GM23338 (cell line): Measurements from ENCODE around the gene NDUFA13. TPM values are rescaled to one million over a fixed set of nuclear protein-coding genes. Genes with fewer than 3 reads are reported as not detected.

Experiments used
- ATAC-seq: fragments of 200-7000 bp; cut with Tn5 transposase; 3 replicates; pipeline ENCODE4 v1.9.1; 2020
- DNase-seq: peaks from one replicate; pipeline ENCODE4 v3.0.0-alpha.2; 2015; ENCODE audit warnings: low spot score
- H2AFZ ChIP-seq: fragments of 200-600 bp; sonication (generic); 2 replicates; pipeline ENCODE4 v1.8.0; 2016; ENCODE audit warnings: antibody characterized with exemption, mild to moderate bottlenecking, moderate library complexity
- H3F3A ChIP-seq: fragments of 200-600 bp; sonication (generic); replicated peaks from 2 replicates; pipeline ENCODE4 v1.8.0; 2017; ENCODE audit warnings: antibody characterized with exemption, mixed run types, low read depth
- H3K27ac ChIP-seq: fragments of 200-600 bp; sonication (generic); 2 replicates; pipeline ENCODE4 v1.6.1; 2016; ENCODE audit warnings: low read depth
- H3K27me3 ChIP-seq: fragments of 200-600 bp; sonication (generic); 2 replicates; pipeline ENCODE4 v1.8.0; 2016; ENCODE audit warnings: mild to moderate bottlenecking, mixed run types, moderate library complexity; ENCODE audit not compliant: insufficient read depth
- H3K36me3 ChIP-seq: fragments of 200-600 bp; sonication (generic); 2 replicates; pipeline ENCODE4 v1.8.0; 2016; ENCODE audit warnings: mild to moderate bottlenecking; ENCODE audit not compliant: insufficient read depth
- H3K4me1 ChIP-seq: fragments of 200-600 bp; sonication (generic); 2 replicates; pipeline ENCODE4 v1.8.0; 2016; ENCODE audit warnings: mild to moderate bottlenecking, moderate library complexity; ENCODE audit not compliant: insufficient read depth
- H3K4me2 ChIP-seq: fragments of 200-600 bp; sonication (generic); 2 replicates; pipeline ENCODE4 v1.7.1; 2017; ENCODE audit warnings: mixed run types
- H3K4me3 ChIP-seq: fragments of 200-600 bp; sonication (generic); 2 replicates; pipeline ENCODE4 v1.6.1; 2016; ENCODE audit warnings: mixed run types
- H3K79me2 ChIP-seq: fragments of 200-600 bp; sonication (generic); replicated peaks from 2 replicates; pipeline ENCODE4 v1.8.0; 2017; ENCODE audit warnings: mild to moderate bottlenecking; ENCODE audit not compliant: insufficient read depth
- H3K9me2 ChIP-seq: fragments of 200-600 bp; sonication (generic); 2 replicates; pipeline ENCODE4 v1.8.0; 2017; ENCODE audit not compliant: insufficient read depth
- H4K20me1 ChIP-seq: fragments of 200-600 bp; sonication (generic); replicated peaks from 2 replicates; pipeline ENCODE4 v1.8.0; 2017; ENCODE audit warnings: mild to moderate bottlenecking; ENCODE audit not compliant: insufficient read depth
- H3K27ac Mint-ChIP-seq: 2 replicates; pipeline ENCODE4 v1.8.0; 2020; ENCODE audit warnings: inconsistent platforms, mild to moderate bottlenecking, moderate library complexity, mixed read lengths
- H3K27me3 Mint-ChIP-seq: 3 replicates; pipeline ENCODE4 v1.8.0; 2022; ENCODE audit warnings: low read depth, mild to moderate bottlenecking, moderate library complexity, mixed read lengths, inconsistent platforms; ENCODE audit not compliant: insufficient read depth, poor library complexity
- H3K36me3 Mint-ChIP-seq: 3 replicates; pipeline ENCODE4 v1.8.0; 2021; ENCODE audit warnings: low read depth, mild to moderate bottlenecking, inconsistent platforms, moderate library complexity, mixed read lengths
- H3K4me1 Mint-ChIP-seq: 3 replicates; pipeline ENCODE4 v1.8.0; 2020; ENCODE audit warnings: mild to moderate bottlenecking, inconsistent platforms, mixed read lengths
- H3K4me3 Mint-ChIP-seq: 3 replicates; pipeline ENCODE4 v1.8.0; 2021; ENCODE audit warnings: moderate library complexity, mild to moderate bottlenecking, inconsistent platforms, mixed read lengths
- H3K9me3 Mint-ChIP-seq: 3 replicates; pipeline ENCODE4 v1.8.0; 2020; ENCODE audit warnings: moderate library complexity, mild to moderate bottlenecking, inconsistent platforms, mixed read lengths
- CTCF ChIP-seq, 2 experiments: fragments of 200-600 bp in 1 of 2; sonication (generic) in 1 of 2; conservative IDR thresholded peaks; 2 replicates each; pipeline versions ENCODE4 v1.5.1 to v1.6.1; 2016 to 2017; ENCODE audit warnings: antibody characterized with exemption in 2 of 2, low read depth in 2 of 2, mild to moderate bottlenecking in 2 of 2, moderate library complexity in 1 of 2
- EZH2phosphoT487 ChIP-seq: fragments of 200-600 bp; sonication (generic); IDR thresholded peaks from one replicate; pipeline ENCODE4 v1.8.1; 2018; ENCODE audit warnings: antibody characterized with exemption; ENCODE audit not compliant: unreplicated experiment
- POLR2AphosphoS5 ChIP-seq: IDR thresholded peaks from 2 replicates; pipeline ENCODE4 v1.6.1; 2016; ENCODE audit warnings: antibody characterized with exemption, low read depth
- REST ChIP-seq: IDR thresholded peaks from one replicate; pipeline ENCODE4 v1.6.1; 2018; ENCODE audit warnings: antibody characterized with exemption; ENCODE audit not compliant: unreplicated experiment
- STAT1 ChIP-seq: IDR thresholded peaks from one replicate; pipeline ENCODE4 v1.6.1; 2016; ENCODE audit warnings: antibody characterized with exemption; ENCODE audit not compliant: unreplicated experiment
- polyA plus RNA-seq: library from polyadenylated mRNA; unstranded; fragments of >200 nt; fragmentation: Nextera tagmentation; extraction: Ambion mirVana; gene quantifications from 2 replicates; pipeline ENCODE4 v1.2.1, GENCODE V29; 2016
- total RNA-seq: library from RNA; depleted of rRNA; stranded (reverse); fragments of >200 nt; shearing (Covaris generic); gene quantifications from 2 replicates; pipeline ENCODE4 v1.2.3, GENCODE V29; 2014
- TF ChIP-seq, protein P1 (sequence below): fragments of 250-450 bp; sonication (Bioruptor Pico); IDR thresholded peaks from 2 replicates; pipeline ENCODE4 v1.5.0; 2020; ENCODE audit warnings: mild to moderate bottlenecking, moderate library complexity

Gene NDUFA13
- total and polyA plus RNA-seq, 2 experiments from 2014 or later: 143 to 598 TPM

DNA sequence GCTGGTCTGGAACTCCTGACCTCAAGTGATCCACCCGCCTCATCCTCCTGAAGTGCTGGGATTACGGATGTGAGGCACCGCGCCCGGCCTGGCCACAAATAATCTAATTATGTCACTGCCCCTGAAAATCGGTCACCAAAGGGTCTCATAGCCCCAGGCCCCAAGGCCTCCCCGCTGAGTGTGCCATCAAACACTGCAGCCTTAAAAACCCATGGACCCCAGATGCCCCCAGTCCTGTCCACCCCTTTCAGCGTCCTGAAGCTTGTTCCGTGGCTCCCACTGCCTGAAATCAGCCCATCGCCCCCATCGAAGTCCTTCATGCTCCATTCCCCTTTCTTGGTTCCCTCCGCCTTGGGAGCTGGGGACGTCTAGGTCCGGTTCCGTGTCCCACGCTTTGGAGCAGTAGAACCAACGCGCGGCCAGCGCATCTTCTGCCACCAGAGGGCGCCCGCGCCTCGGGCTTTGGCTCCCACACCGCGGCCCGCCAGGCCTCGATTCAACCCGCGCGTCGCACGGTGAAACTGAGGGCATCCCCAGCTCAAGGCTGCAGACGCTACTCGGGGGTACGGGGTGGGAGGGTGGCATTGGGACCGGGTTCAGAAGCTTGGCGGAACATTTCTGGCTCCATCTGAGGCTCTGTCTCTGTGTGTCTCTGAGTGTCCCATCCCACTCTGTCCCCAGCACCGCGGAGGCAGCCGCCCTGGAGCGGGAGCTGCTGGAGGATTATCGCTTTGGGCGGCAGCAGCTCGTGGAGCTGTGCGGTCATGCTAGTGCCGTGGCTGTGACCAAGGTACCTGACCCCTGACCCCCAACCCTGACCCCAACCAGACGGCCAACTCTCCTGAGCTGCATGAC is 16.2 kb downstream of the NDUFA13 start:
- Mint-ChIP-seq H3K36me3 (peaks cover 21% of the 10 kb centered on the region), H3K9me3 (no peaks in the 10 kb centered on the region), H3K27me3 (peaks cover 22% of the 10 kb centered on the region), H3K4me1 (peaks cover 32% of the 10 kb centered on the region), H3K4me3 (no peak overlapping the region; the same call in 2 of the 3 replicates), H3K27ac (0 out of 2 replicates have a peak overlapping the region, but pooled peaks have one; percentile 13)
- Histone ChIP-seq H3K4me2 (peak overlapping the region; percentile 51; the same call in 1 of the 2 replicates), H3K27ac (no peak overlapping the region), H4K20me1 (no peaks in the 10 kb centered on the region; the same call in 1 of the 2 replicates), H2AFZ (no peak overlapping the region), H3F3A (peaks cover 27% of the 10 kb centered on the region), H3K36me3 (no peaks in the 10 kb centered on the region), H3K4me3 (no peak overlapping the region), H3K4me1 (no peaks in the 10 kb centered on the region; the same call in 1 of the 2 replicates), H3K27me3 (0 out of 2 replicates have a peak, but pooled peaks cover 3% of the 10 kb centered on the region), H3K9me2 (no peaks in the 10 kb centered on the region), H3K79me2 (no peaks in the 10 kb centered on the region)
- DNase-seq (peak; percentile 94), ATAC-seq (peak; percentile 68)
- TF ChIP-seq REST: no peak
- TF ChIP-seq CTCF (conservative IDR thresholded peaks at IDR 0.05; ENCODE audit: low read depth in 2 of 2): peak; percentile 92 to 99
- no peak for TF ChIP-seq EZH2phosphoT487
- peak; percentile 54 for TF ChIP-seq POLR2AphosphoS5

GRCh38 chr19:19532806-19533701 is 17.0 kb downstream of the NDUFA13 start:
- Histone ChIP-seq H3K79me2 (no peaks in the 10 kb centered on the region), H3K4me1 (no peaks in the 10 kb centered on the region; the same call in 1 of the 2 replicates), H4K20me1 (no peaks in the 10 kb centered on the region), H3K36me3 (no peaks in the 10 kb centered on the region), H2AFZ (no peak overlapping the region), H3F3A (peaks cover 32% of the 10 kb centered on the region), H3K27ac (no peak overlapping the region), H3K4me2 (0 out of 2 replicates have a peak overlapping the region, but pooled peaks have one; percentile 51), H3K27me3 (peaks cover 8% of the 10 kb centered on the region), H3K9me2 (no peaks in the 10 kb centered on the region), H3K4me3 (no peak overlapping the region)
- ATAC-seq: no peak
- H3K27ac Mint-ChIP-seq: no peak overlapping the region
- H3K4me3 Mint-ChIP-seq: no peak overlapping the region; the same call in 2 of the 3 replicates
- no peaks in the 10 kb centered on the region for H3K9me3 Mint-ChIP-seq
- peaks cover 25% of the 10 kb centered on the region for H3K27me3 Mint-ChIP-seq
- peaks cover 18% of the 10 kb centered on the region for H3K36me3 Mint-ChIP-seq
- peak; percentile 11 for DNase-seq
- H3K4me1 Mint-ChIP-seq: peaks cover 32% of the 10 kb centered on the region
- TF ChIP-seq STAT1: no peak
- TF ChIP-seq, protein P1, sequence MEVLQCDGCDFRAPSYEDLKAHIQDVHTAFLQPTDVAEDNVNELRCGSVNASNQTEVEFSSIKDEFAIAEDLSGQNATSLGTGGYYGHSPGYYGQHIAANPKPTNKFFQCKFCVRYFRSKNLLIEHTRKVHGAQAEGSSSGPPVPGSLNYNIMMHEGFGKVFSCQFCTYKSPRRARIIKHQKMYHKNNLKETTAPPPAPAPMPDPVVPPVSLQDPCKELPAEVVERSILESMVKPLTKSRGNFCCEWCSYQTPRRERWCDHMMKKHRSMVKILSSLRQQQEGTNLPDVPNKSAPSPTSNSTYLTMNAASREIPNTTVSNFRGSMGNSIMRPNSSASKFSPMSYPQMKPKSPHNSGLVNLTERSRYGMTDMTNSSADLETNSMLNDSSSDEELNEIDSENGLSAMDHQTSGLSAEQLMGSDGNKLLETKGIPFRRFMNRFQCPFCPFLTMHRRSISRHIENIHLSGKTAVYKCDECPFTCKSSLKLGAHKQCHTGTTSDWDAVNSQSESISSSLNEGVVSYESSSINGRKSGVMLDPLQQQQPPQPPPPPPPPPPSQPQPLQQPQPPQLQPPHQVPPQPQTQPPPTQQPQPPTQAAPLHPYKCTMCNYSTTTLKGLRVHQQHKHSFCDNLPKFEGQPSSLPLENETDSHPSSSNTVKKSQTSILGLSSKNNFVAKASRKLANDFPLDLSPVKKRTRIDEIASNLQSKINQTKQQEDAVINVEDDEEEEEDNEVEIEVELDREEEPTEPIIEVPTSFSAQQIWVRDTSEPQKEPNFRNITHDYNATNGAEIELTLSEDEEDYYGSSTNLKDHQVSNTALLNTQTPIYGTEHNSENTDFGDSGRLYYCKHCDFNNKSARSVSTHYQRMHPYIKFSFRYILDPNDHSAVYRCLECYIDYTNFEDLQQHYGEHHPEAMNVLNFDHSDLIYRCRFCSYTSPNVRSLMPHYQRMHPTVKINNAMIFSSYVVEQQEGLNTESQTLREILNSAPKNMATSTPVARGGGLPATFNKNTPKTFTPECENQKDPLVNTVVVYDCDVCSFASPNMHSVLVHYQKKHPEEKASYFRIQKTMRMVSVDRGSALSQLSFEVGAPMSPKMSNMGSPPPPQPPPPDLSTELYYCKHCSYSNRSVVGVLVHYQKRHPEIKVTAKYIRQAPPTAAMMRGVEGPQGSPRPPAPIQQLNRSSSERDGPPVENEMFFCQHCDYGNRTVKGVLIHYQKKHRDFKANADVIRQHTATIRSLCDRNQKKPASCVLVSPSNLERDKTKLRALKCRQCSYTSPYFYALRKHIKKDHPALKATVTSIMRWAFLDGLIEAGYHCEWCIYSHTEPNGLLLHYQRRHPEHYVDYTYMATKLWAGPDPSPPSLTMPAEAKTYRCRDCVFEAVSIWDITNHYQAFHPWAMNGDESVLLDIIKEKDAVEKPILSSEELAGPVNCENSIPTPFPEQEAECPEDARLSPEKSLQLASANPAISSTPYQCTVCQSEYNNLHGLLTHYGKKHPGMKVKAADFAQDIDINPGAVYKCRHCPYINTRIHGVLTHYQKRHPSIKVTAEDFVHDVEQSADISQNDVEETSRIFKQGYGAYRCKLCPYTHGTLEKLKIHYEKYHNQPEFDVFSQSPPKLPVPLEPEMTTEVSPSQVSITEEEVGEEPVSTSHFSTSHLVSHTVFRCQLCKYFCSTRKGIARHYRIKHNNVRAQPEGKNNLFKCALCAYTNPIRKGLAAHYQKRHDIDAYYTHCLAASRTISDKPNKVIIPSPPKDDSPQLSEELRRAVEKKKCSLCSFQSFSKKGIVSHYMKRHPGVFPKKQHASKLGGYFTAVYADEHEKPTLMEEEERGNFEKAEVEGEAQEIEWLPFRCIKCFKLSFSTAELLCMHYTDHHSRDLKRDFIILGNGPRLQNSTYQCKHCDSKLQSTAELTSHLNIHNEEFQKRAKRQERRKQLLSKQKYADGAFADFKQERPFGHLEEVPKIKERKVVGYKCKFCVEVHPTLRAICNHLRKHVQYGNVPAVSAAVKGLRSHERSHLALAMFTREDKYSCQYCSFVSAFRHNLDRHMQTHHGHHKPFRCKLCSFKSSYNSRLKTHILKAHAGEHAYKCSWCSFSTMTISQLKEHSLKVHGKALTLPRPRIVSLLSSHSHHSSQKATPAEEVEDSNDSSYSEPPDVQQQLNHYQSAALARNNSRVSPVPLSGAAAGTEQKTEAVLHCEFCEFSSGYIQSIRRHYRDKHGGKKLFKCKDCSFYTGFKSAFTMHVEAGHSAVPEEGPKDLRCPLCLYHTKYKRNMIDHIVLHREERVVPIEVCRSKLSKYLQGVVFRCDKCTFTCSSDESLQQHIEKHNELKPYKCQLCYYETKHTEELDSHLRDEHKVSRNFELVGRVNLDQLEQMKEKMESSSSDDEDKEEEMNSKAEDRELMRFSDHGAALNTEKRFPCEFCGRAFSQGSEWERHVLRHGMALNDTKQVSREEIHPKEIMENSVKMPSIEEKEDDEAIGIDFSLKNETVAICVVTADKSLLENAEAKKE (CRISPR knock-in tag): no peak
